NCI-H1417 treated with DMSO at 0.1 percent for 48 hours (cell line): Measurements from ENCODE around the gene GPC5.

Experiments
- DNase-seq: peaks from one replicate; lab custom pipeline; 2025; lab: John Stamatoyannopoulos, UW

Gene GPC5

GRCh38 chr13:92549276-92549675, 1150.9 kb downstream of the GPC5 start:
- no peak for DNase-seq

DNA sequence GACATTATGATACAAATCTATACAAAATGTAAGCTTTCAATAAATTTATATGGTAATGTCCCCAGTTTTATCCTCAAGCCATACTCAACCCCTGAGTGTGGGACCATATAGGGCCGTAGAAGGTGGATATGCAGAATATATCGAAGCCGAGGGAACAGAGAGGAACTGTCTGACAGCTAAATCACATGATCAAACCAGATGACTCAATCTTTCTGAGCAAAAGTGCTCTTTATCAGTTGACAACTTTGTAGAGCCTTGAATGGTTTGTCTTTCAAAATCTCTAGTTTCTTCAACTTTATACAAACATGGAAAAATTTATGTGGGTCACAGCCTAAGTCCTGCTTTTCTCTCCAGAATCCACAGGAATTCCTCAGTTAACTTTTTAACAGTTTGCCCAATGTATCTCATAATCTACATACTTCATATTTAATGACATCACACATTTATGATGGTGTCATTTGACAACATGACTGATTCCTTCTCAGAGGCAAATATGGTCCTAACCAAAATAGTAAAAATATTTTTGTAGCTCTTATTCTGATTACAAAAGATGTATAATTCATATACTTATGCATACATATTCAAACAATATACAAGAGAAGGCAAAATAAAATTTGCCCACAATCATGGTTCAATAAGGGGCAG, 1155.2 kb downstream of the GPC5 start:
- DNase-seq, result no peak

- DNase-seq, result no peak
Observed at GRCh38 chr13:92560883-92561282, 1162.5 kb downstream of the GPC5 start.

DNA sequence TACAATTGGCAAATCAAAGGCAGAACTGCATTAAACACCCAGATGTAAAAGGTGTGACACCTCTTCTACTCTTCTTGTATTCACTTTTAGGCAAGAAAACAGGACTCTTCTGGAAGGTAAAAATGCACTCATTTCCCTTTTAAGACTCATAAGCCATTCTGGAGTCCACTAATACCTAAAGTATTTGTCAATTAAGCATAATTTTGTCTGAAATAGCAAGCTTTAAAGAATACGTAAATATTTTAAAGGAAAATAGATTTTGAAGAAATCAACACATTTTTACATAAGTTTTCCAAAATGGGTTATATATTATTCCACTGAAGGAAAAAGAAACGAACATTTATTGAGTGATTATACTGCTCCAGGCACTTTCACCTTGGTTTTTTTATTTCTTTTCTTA, 1166.5 kb downstream of the GPC5 start:
- no peak for DNase-seq

- no peak for DNase-seq
Observed at GRCh38 chr13:92566767-92567166, 1168.3 kb downstream of the GPC5 start.

DNA sequence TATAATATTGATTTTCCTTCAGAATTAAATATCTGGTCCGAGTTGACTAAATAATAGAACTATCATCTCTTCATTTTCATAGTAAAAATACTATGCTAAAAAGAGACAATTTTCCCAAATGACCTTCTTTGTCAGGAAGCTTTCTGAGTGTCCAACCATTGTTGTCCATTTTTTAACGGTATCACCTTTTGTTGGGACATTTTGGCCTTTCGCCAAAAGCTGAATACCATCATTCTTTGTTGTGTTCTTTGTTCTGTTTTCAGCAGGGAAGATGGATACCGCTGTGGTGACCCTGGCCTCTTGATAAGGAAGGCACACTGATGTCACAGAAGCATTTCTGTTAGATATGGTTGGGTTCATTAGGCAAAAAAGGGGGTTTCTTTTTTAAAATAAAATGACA, 1173.8 kb downstream of the GPC5 start:
- DNase-seq, result no peak

DNA sequence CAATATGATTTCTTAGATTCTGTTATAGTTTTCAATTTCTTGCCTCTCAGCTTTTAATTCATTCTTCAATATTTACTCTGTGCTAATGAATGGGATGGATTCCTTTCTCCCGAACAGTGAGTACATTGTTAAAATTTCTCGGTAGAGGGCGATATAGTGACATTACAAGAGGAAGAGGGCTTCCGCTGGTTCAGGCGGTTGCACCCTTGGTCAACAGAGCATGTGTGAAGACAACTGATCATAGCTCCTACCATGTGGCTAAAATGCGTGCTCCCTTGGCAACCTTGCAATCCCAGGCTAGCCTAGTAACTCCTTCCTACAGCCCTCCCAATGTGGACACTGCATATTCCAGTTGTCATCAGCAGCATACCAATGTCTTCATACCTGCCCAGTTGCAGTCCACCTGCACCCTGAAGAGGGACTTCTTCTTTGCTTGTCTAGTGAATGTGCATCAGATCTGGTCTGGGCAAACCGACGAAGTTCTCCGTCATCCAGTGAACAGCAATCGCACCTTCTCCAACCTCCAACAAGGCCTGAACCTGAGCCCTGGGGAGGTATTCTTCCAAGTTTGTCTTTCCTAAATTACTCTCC, 1175.1 kb downstream of the GPC5 start:
- DNase-seq, result no peak

GRCh38 chr13:92574499-92574898, 1176.1 kb downstream of the GPC5 start:
- no peak for DNase-seq

GRCh38 chr13:92575777-92576176, 1177.4 kb downstream of the GPC5 start:
- DNase-seq, result no peak

GRCh38 chr13:92578358-92578757, 1179.9 kb downstream of the GPC5 start:
- no peak for DNase-seq

GRCh38 chr13:92589955-92590354, 1191.5 kb downstream of the GPC5 start:
- DNase-seq, result no peak

DNA sequence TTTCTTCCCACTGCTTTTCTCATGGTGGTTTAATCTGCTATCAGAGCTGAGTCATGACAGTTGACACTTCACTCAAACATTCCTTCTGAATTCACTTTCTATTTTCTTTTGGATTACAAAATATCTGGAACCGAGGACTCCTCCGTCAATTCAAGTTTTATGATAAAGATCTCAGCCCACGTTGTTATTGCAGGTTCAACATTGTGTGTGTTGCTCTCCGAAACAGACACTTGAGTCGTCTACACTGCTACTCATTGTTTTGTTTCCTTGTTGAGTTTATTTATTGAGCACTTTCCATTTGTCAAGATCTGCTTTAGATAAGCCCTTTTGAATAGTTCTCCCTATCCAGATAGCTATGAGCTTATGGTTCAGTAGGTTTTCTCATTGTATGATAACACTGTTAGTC, 1192.1 kb downstream of the GPC5 start:
- DNase-seq, result no peak

GRCh38 chr13:92591117-92591516, 1192.7 kb downstream of the GPC5 start:
- DNase-seq, result no peak

DNA sequence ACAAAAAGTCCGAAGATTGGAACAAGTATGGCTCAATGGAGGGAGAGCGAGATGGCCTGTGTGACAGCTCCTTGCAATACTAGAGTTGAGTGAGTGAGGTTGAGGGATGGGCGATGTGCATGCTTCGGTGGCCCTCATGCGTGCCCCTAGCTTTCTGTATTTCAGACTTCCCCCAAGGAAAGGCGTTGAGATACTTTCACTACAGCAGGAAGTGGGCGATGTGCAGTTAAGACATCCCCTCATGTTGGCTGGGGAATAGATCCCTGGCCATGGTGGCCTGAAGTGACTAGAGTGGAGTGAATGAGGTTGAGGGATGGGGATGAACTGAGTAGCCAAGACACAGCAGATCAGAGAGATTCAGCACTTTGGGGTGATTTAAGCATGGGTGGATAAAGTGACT, 1194.3 kb downstream of the GPC5 start:
- DNase-seq, result no peak

DNA sequence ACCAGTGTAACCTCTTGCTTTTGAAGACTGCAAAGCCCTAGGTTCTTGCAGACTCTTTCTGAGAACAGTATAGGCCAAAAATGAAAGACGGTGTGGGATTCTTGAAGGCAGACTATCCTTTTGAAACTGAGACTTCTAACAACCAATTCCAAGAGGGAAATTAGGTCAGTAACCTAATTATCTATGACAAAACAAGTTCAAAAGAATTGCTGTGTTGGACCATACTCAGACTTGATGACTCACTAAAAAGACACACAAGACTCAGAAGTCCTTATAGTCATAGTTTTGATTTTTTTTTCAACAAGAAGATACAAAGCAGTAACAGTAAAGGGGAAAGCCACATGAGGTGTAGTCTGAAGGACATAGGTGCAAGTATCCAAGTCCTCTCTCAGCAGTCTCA, 1204.1 kb downstream of the GPC5 start:
- DNase-seq, result no peak

DNA sequence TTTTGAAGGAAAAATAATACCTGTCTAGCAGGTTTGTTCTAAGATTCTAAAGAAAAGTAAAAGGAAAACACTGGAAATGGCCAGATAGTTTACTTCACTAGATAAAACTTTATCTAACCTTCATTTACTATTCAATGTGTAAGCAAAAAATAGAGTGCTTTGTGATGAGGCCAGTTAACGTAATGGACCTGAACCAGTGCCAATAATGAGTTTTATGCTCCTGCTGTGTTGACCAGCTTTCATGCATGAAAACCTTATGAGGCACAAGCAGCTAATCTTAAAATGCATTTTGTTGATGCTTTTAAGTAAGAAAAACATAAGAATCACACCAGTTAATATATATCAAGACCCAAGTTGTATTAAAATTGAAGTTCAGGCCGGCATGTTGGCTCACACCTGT, 1211.0 kb downstream of the GPC5 start:
- DNase-seq, result no peak

GRCh38 chr13:92612892-92613291, 1214.5 kb downstream of the GPC5 start:
- no peak for DNase-seq

- DNase-seq, result no peak
Observed at GRCh38 chr13:92613921-92614320, 1215.5 kb downstream of the GPC5 start.

DNA sequence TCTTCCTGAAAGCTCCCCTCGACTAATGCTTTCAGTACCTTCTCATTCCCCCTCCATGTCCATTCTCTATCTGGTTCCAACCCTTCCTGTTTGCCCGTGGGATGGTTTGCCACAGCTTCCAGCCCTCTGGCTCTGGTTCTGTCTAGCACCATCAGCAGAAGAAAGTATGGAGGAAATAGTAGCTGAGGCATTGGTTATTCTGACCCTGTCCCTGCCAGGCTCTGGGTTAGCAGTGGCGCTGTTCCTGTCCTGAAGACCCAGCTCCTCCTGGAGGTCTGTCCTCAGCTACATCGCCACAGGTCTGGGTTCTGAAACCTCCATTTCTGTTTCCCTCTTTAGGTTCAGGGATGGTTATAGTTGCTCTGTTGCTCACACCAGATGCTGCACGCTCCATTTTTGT, 1223.6 kb downstream of the GPC5 start:
- no peak for DNase-seq

- DNase-seq, result no peak
Observed at GRCh38 chr13:92622905-92623304, 1224.5 kb downstream of the GPC5 start.

- no peak for DNase-seq
Observed at GRCh38 chr13:92626274-92626673, 1227.9 kb downstream of the GPC5 start.

DNA sequence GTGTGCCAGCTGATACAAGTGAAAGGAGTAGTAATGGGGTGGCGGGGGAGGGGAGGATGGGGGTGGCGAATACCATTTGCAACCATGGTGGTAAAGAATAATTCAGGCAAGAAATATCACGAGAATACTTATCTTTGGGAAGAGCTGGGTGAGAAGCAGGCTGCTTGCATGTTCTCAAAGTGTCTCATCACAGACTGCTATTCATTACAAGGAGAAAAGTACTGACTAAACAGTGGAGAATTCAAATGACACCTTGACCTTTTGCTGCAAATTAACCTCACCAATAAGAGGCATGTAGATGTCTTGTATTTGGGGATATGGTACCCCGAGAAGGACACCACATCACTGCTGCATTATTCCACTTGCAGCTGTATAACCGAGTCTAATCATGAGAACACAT, 1242.5 kb downstream of the GPC5 start:
- no peak for DNase-seq

- no peak for DNase-seq
Observed at GRCh38 chr13:92649140-92649813, 1250.9 kb downstream of the GPC5 start.

GRCh38 chr13:92656103-92656502, 1257.7 kb downstream of the GPC5 start:
- no peak for DNase-seq
